Liver (tissue), 9 donors: ENCODE results near the gene SMARCC2. TPM values are rescaled to one million over a fixed set of nuclear protein-coding genes. Genes with fewer than 3 reads are reported as not detected.

ENCODE experiments used
- DNase-seq: peaks from one replicate; pipeline ENCODE4 v3.0.0-alpha.2; 2017; ENCODE audit warnings: low spot score
- H3K27ac ChIP-seq, 2 donors: one replicate each; pipeline ENCODE4 v1.7.0; 2013; ENCODE audit warnings: inconsistent platforms in 2 of 2, low read length in 2 of 2, control low read depth in 1 of 2, low read depth in 1 of 2, mild to moderate bottlenecking in 1 of 2
- H3K27me3 ChIP-seq, 4 donors: one replicate each; pipeline versions ENCODE4 v1.6.1 to v1.7.0; 2013; ENCODE audit warnings: low read length in 3 of 4, inconsistent platforms in 1 of 4, mild to moderate bottlenecking in 1 of 4, moderate library complexity in 1 of 4; ENCODE audit not compliant: control insufficient read depth in 4 of 4, insufficient read depth in 4 of 4
- H3K36me3 ChIP-seq, 4 donors: one replicate each; pipeline versions ENCODE4 v1.6.1 to v1.7.0; 2013; ENCODE audit warnings: low read length in 3 of 4, mild to moderate bottlenecking in 3 of 4, low read depth in 1 of 4, moderate library complexity in 1 of 4; ENCODE audit not compliant: control insufficient read depth in 4 of 4, insufficient read depth in 3 of 4
- H3K4me1 ChIP-seq, 4 donors: one replicate each; pipeline versions ENCODE4 v1.6.1 to v1.7.0; 2013; ENCODE audit warnings: low read length in 3 of 4, mild to moderate bottlenecking in 3 of 4, moderate library complexity in 1 of 4; ENCODE audit not compliant: control insufficient read depth in 4 of 4, insufficient read depth in 4 of 4
- H3K4me3 ChIP-seq, 3 donors: one replicate each; pipeline versions ENCODE4 v1.6.1 to v1.7.0; 2013; ENCODE audit warnings: low read length in 3 of 3, control low read depth in 1 of 3, low read depth in 1 of 3, mild to moderate bottlenecking in 1 of 3
- H3K9ac ChIP-seq, 2 donors: one replicate each; pipeline ENCODE4 v1.7.0; 2013; ENCODE audit warnings: low read length in 2 of 2, mild to moderate bottlenecking in 2 of 2, moderate library complexity in 2 of 2, control low read depth in 1 of 2, low read depth in 1 of 2
- H3K9me3 ChIP-seq, 4 donors: one replicate each; pipeline versions ENCODE4 v1.6.1 to v1.7.0; 2013; ENCODE audit warnings: low read length in 3 of 4; ENCODE audit not compliant: control insufficient read depth in 4 of 4
- ATF3 ChIP-seq: IDR thresholded peaks from 2 replicates; pipeline ENCODE4 v1.6.1; 2016; ENCODE audit warnings: antibody characterized with exemption
- CTCF ChIP-seq: fragments of 150-350 bp; IDR thresholded peaks from 2 replicates; pipeline ENCODE4 v1.5.1; 2017; ENCODE audit warnings: improper control_type of control experiment, low read depth, low read length; ENCODE audit not compliant: missing input control
- EGR1 ChIP-seq, 2 donors: IDR thresholded peaks; 2 replicates each; pipeline ENCODE4 v1.6.1; 2016 to 2018; ENCODE audit warnings: antibody characterized with exemption in 2 of 2, low read depth in 2 of 2
- GABPA ChIP-seq, 2 donors: IDR thresholded peaks in 1 of 2; conservative IDR thresholded peaks in 1 of 2; 2 replicates each; pipeline ENCODE4 v1.6.1; 2016; ENCODE audit warnings: antibody characterized with exemption in 2 of 2, mild to moderate bottlenecking in 1 of 2, moderate library complexity in 1 of 2
- HNF4A ChIP-seq, 2 donors: conservative IDR thresholded peaks; 2 replicates each; pipeline ENCODE4 v1.6.1; 2016; ENCODE audit warnings: antibody characterized with exemption in 2 of 2, mild to moderate bottlenecking in 2 of 2
- JUND ChIP-seq, 2 donors: IDR thresholded peaks; 2 replicates each; pipeline ENCODE4 v1.6.1; 2016; ENCODE audit warnings: antibody characterized with exemption in 2 of 2
- MAX ChIP-seq: IDR thresholded peaks from 2 replicates; pipeline ENCODE4 v1.6.1; 2016; ENCODE audit warnings: antibody characterized with exemption
- NR2F2 ChIP-seq: IDR thresholded peaks from 2 replicates; pipeline ENCODE4 v1.6.1; 2016; ENCODE audit warnings: antibody characterized with exemption
- RAD21 ChIP-seq, 2 donors: IDR thresholded peaks; 2 replicates each; pipeline ENCODE4 v1.6.1; 2016; ENCODE audit warnings: antibody characterized with exemption in 2 of 2, mild to moderate bottlenecking in 2 of 2
- RXRA ChIP-seq, 2 donors: IDR thresholded peaks; 2 replicates each; pipeline ENCODE4 v1.6.1; 2017 to 2018; ENCODE audit warnings: antibody characterized with exemption in 2 of 2, mild to moderate bottlenecking in 1 of 2
- SP1 ChIP-seq: IDR thresholded peaks from 2 replicates; pipeline ENCODE4 v1.6.1; 2018; ENCODE audit warnings: antibody characterized with exemption, mild to moderate bottlenecking
- TAF1 ChIP-seq: conservative IDR thresholded peaks from 2 replicates; pipeline ENCODE4 v1.6.1; 2016; ENCODE audit warnings: antibody characterized with exemption, mild to moderate bottlenecking
- YY1 ChIP-seq: IDR thresholded peaks from 2 replicates; pipeline ENCODE4 v1.6.1; 2016; ENCODE audit warnings: antibody characterized with exemption, mild to moderate bottlenecking
- WGBS: extraction: QIAGEN DNeasy Blood & Tissue Kit; methylation state at CpG from one replicate; pipeline ENCODE4 v1.1.7; 2013; 5-methylcytosine and 5-hydroxymethylcytosine counted together
- polyA plus RNA-seq, 2 donors: library from polyadenylated mRNA; stranded (reverse) in 1 of 2; unstranded in 1 of 2; fragments of 200-250 nt in 1 of 2; fragments of >200 nt in 1 of 2; fragmentation: Nextera tagmentation in 1 of 2; extraction: Ambion mirVana in 1 of 2; gene quantifications; one replicate each; pipeline versions ENCODE4 v1.2.1 to v1.2.3, GENCODE V29; 2013 to 2015
- total RNA-seq, 2 donors: library from RNA; depleted of rRNA; stranded (reverse); fragments of >200 nt; gene quantifications; one replicate each; pipeline ENCODE4 v1.2.3, GENCODE V29; 2014
- TF ChIP-seq, protein P1 (sequence below): IDR thresholded peaks from 2 replicates; pipeline ENCODE4 v1.6.1; 2016; ENCODE audit warnings: antibody characterized with exemption
- TF ChIP-seq, protein P2 (sequence below): IDR thresholded peaks from 2 replicates; pipeline ENCODE4 v1.6.1; 2016; ENCODE audit warnings: antibody characterized with exemption, mild to moderate bottlenecking
- donor health status: healthy.
- donor health status: healthy.
- donor health status: healthy.
- donor health status: healthy.
- donor health status: healthy.

SMARCC2 gene
- total and polyA plus RNA-seq, 4 donors: 12.8 to 24.8 (median 22.5) TPM

DNA sequence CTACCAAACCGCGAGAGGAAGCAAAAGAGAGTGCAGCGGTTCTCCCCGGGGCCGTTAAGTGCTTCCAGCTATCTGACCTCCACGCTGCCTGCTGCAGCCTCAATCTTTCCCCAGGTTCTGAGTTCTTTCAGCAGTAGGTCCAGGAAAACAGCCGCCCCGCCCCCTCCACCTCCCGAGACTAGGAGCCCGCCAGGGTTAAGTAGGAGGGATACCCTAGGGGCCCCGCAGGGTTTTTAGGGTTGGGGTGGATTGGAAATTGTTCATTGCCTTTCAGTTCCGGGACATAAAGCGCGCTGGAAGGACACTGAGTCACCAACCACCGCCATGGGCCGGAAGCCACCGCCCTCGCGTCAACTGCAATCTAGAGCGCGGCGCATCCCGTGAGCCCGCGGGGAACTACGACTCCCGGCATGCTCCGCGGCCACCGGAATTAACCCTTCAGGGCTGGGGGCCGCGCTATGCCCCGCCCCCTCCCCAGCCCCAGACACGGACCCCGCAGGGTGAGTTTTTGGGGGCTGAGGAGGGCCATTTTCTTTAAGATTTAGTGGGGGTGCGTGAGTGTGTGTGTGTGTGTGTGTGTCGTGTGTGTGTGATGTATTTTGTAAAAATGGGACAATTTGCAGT is 37.0 kb downstream of the SMARCC2 start, which contains the start of gene MYL6B:
TSS of gene MYL6B (plus strand) at position 456 of the 624 bp plus-strand sequence. CDS start 1,332 bp downstream, outside the sequence.
- H3K27me3 ChIP-seq: no peaks in the 10 kb centered on the region
- TF ChIP-seq GABPA (IDR thresholded peaks at IDR 0.05 in 1 of 2, conservative IDR thresholded peaks at IDR 0.05 in 1 of 2) (peak; percentile 49 to 91), RAD21 (IDR thresholded peaks at IDR 0.05) (no peak), HNF4A (conservative IDR thresholded peaks at IDR 0.05) (peak in 1 of 2 donors; percentile 11), ATF3 (no peak), NR2F2 (no peak), MAX (peak; percentile 44), TAF1 (peak; percentile 39), SP1 (peak; percentile 34), EGR1 (IDR thresholded peaks at IDR 0.05; ENCODE audit: low read depth in 2 of 2) (peak in 1 of 2 donors; percentile 75), JUND (IDR thresholded peaks at IDR 0.05) (peak; percentile 60 to 79), YY1 (peak; percentile 97), RXRA (IDR thresholded peaks at IDR 0.05) (peak in 1 of 2 donors; percentile 24)
- TF ChIP-seq, protein P1, sequence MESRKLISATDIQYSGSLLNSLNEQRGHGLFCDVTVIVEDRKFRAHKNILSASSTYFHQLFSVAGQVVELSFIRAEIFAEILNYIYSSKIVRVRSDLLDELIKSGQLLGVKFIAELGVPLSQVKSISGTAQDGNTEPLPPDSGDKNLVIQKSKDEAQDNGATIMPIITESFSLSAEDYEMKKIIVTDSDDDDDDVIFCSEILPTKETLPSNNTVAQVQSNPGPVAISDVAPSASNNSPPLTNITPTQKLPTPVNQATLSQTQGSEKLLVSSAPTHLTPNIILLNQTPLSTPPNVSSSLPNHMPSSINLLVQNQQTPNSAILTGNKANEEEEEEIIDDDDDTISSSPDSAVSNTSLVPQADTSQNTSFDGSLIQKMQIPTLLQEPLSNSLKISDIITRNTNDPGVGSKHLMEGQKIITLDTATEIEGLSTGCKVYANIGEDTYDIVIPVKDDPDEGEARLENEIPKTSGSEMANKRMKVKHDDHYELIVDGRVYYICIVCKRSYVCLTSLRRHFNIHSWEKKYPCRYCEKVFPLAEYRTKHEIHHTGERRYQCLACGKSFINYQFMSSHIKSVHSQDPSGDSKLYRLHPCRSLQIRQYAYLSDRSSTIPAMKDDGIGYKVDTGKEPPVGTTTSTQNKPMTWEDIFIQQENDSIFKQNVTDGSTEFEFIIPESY: peak; percentile 91
- peak within 1 kb of the TSS; percentile 86 to 95 for H3K9ac ChIP-seq
- WGBS: under 1% methylated on average over 37 of the region's 37 CpGs
- no peaks in the 10 kb centered on the region for H3K9me3 ChIP-seq
- peak within 1 kb of the TSS; percentile 88 to 98 for H3K27ac ChIP-seq
- no peaks in the 10 kb centered on the region for H3K36me3 ChIP-seq
- H3K4me1 ChIP-seq: peaks cover 9 to 33% (median 24%) of the 10 kb centered on the region in 4 donors
- peak; percentile 91 for DNase-seq
- H3K4me3 ChIP-seq: peak within 1 kb of the TSS; percentile 68 to 83 (median 79)

GRCh38 chr12:56151672-56152131 is 37.6 kb downstream of the SMARCC2 start:
- H3K4me1 ChIP-seq: peaks cover 9 to 32% (median 23%) of the 10 kb centered on the region in 4 donors
- no peaks in the 10 kb centered on the region for H3K36me3 ChIP-seq

More at GRCh38 chr12:56151672-56152131, 37.6 kb downstream of the SMARCC2 start:
- no peaks in the 10 kb centered on the region for H3K27me3 ChIP-seq
- TF ChIP-seq, protein P2, sequence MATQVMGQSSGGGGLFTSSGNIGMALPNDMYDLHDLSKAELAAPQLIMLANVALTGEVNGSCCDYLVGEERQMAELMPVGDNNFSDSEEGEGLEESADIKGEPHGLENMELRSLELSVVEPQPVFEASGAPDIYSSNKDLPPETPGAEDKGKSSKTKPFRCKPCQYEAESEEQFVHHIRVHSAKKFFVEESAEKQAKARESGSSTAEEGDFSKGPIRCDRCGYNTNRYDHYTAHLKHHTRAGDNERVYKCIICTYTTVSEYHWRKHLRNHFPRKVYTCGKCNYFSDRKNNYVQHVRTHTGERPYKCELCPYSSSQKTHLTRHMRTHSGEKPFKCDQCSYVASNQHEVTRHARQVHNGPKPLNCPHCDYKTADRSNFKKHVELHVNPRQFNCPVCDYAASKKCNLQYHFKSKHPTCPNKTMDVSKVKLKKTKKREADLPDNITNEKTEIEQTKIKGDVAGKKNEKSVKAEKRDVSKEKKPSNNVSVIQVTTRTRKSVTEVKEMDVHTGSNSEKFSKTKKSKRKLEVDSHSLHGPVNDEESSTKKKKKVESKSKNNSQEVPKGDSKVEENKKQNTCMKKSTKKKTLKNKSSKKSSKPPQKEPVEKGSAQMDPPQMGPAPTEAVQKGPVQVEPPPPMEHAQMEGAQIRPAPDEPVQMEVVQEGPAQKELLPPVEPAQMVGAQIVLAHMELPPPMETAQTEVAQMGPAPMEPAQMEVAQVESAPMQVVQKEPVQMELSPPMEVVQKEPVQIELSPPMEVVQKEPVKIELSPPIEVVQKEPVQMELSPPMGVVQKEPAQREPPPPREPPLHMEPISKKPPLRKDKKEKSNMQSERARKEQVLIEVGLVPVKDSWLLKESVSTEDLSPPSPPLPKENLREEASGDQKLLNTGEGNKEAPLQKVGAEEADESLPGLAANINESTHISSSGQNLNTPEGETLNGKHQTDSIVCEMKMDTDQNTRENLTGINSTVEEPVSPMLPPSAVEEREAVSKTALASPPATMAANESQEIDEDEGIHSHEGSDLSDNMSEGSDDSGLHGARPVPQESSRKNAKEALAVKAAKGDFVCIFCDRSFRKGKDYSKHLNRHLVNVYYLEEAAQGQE: no peak
- peak; percentile 47 for TF ChIP-seq CTCF
- TF ChIP-seq RAD21 (IDR thresholded peaks at IDR 0.05): peak in 1 of 2 donors; percentile 37
- WGBS: 2% methylated on average over 12 of the region's 12 CpGs
- no peaks in the 10 kb centered on the region for H3K9me3 ChIP-seq
- H3K9ac ChIP-seq: peak overlapping the region; percentile 86 to 95
- H3K4me3 ChIP-seq: peak overlapping the region; percentile 68 to 83 (median 79)
- peak overlapping the region; percentile 88 to 98 for H3K27ac ChIP-seq
- peak; percentile 66 for DNase-seq
